ENCODE results near the gene RHOT2.

- no peak for TF ChIP-seq EZH2 (IDR thresholded peaks at IDR 0.05; ENCODE audit: borderline replicate concordance, low read depth, low read length, poor library complexity, severe bottlenecking)
- TF ChIP-seq CTCF (conservative IDR thresholded peaks at IDR 0.05; ENCODE audit: low read depth, low read length), result no peak
Measured at GRCh38 chr16:693364-693763, 25.4 kb downstream of the RHOT2 start.
